GM12878 (cell line): ENCODE results near the gene CENPW. TPM values are rescaled to one million over a fixed set of nuclear protein-coding genes. Genes with fewer than 3 reads are reported as not detected.

Experiments used
- ATAC-seq: fragments of 200-7000 bp; cut with Tn5 transposase; 3 replicates; pipeline ENCODE4 v1.9.1; 2020; ENCODE audit warnings: mild to moderate bottlenecking, moderate library complexity
- BruUV-seq: library from RNA; stranded (reverse); fragments of 400-500 nt; replicated peaks from 2 replicates; lab custom pipeline; 2021; lab: Mats Ljungman, UMichigan
- CTCF ChIA-PET: fragments of 300-600 bp; sonication (Branson Sonifier 250); formaldehyde crosslinking; extraction: SDS; loops from one replicate; lab custom pipeline; 2021; ENCODE audit warnings: inconsistent platforms; lab: Yijun Ruan, JAX
- POLR2A ChIA-PET: fragments of 350-600 bp; formaldehyde crosslinking; extraction: SDS; loops from one replicate; lab custom pipeline; 2021; ENCODE audit warnings: inconsistent platforms; lab: Charles Lee
- RAD21 ChIA-PET: fragments of 300-600 bp; sonication (Branson Sonifier 250); formaldehyde crosslinking; loops from one replicate; lab custom pipeline; 2023; ENCODE audit warnings: antibody characterized with exemption; ENCODE audit not compliant: unreplicated experiment; lab: Charles Lee
- SMC1A ChIA-PET: fragments of 300-600 bp; sonication (Branson Sonifier 250); formaldehyde crosslinking; loops from one replicate; lab custom pipeline; 2023; ENCODE audit not compliant: unreplicated experiment, uncharacterized antibody; lab: Charles Lee
- DNase-seq: peaks from one replicate; pipeline ENCODE4 v3.0.0-alpha.2; 2011; ENCODE audit warnings: low read depth, low spot score
- FAIRE-seq: peaks from 3 replicates; lab custom pipeline; 2011; peaks lifted over from hg19 to GRCh38; lab: Jason Lieb, UNC
- H2AFZ ChIP-seq: 2 replicates; pipeline ENCODE4 v1.6.0; 2011; ENCODE audit warnings: low read depth, low read length, control low read depth; ENCODE audit not compliant: control insufficient read depth
- H3K27ac ChIP-seq: 2 replicates; pipeline ENCODE4 v1.5.1; 2011; ENCODE audit warnings: control low read depth; ENCODE audit not compliant: control insufficient read depth, insufficient read depth
- H3K27me3 ChIP-seq, 2 experiments: replicated peaks in 1 of 2; 2 replicates each; pipeline versions ENCODE4 v1.6.0 to v1.6.1; 2011; ENCODE audit warnings: low read length in 1 of 2; ENCODE audit not compliant: control insufficient read depth in 2 of 2, insufficient read depth in 2 of 2
- H3K36me3 ChIP-seq, 2 experiments: 2 replicates each; pipeline ENCODE4 v1.5.1; 2011; ENCODE audit warnings: low read length in 1 of 2; ENCODE audit not compliant: control insufficient read depth in 2 of 2, insufficient read depth in 2 of 2
- H3K4me1 ChIP-seq: 2 replicates; pipeline ENCODE4 v1.6.1; 2011; ENCODE audit warnings: mild to moderate bottlenecking, low read length, moderate library complexity, mixed read lengths; ENCODE audit not compliant: control insufficient read depth, insufficient read depth
- H3K4me2 ChIP-seq: 2 replicates; pipeline ENCODE4 v1.6.0; 2011; ENCODE audit warnings: control low read depth; ENCODE audit not compliant: control insufficient read depth, insufficient read depth
- H3K4me3 ChIP-seq: fragments of 200-600 bp; sonication (generic); 2 replicates; pipeline ENCODE4 v1.5.1; 2016
- H3K79me2 ChIP-seq: 2 replicates; pipeline ENCODE4 v1.6.0; 2011; ENCODE audit warnings: low read length; ENCODE audit not compliant: control insufficient read depth, insufficient read depth
- H3K9ac ChIP-seq: 2 replicates; pipeline ENCODE4 v1.8.0; 2011; ENCODE audit warnings: low read length, control low read depth, mixed read lengths; ENCODE audit not compliant: control insufficient read depth, insufficient read depth
- H3K9me3 ChIP-seq: replicated peaks from 3 replicates; pipeline ENCODE4 v1.5.1; 2011; ENCODE audit warnings: mild to moderate bottlenecking, low read length; ENCODE audit not compliant: control insufficient read depth, insufficient read depth
- H4K20me1 ChIP-seq: 2 replicates; pipeline ENCODE4 v1.6.0; 2011; ENCODE audit not compliant: control insufficient read depth, insufficient read depth
- CBFB ChIP-seq: IDR thresholded peaks from 2 replicates; pipeline ENCODE4 v1.6.1; 2016; ENCODE audit warnings: antibody characterized with exemption, low read depth
- CTCF ChIP-seq, 3 experiments: IDR thresholded peaks in 2 of 3; conservative IDR thresholded peaks in 1 of 3; 2 replicates each; pipeline ENCODE4 v1.5.1; 2011; ENCODE audit warnings: low read depth in 3 of 3, low read length in 3 of 3, mild to moderate bottlenecking in 3 of 3, control low read depth in 2 of 3, moderate library complexity in 2 of 3, inconsistent platforms in 1 of 3, mixed read lengths in 1 of 3; ENCODE audit not compliant: control insufficient read depth in 2 of 3, insufficient read depth in 1 of 3; ENCODE audit errors: extremely low read depth in 1 of 3
- ETV6 ChIP-seq, 2 experiments: fragments of 450-650 bp in 1 of 2; IDR thresholded peaks in 1 of 2; conservative IDR thresholded peaks in 1 of 2; 2 replicates each; pipeline ENCODE4 v1.6.1; 2014; ENCODE audit warnings: antibody characterized with exemption in 1 of 2, borderline replicate concordance in 1 of 2, low read depth in 1 of 2, mild to moderate bottlenecking in 1 of 2, moderate library complexity in 1 of 2
- MYB ChIP-seq: fragments of 150-350 bp; IDR thresholded peaks from 2 replicates; pipeline ENCODE4 v1.6.1; 2014; ENCODE audit warnings: mild to moderate bottlenecking, low read depth, low read length, borderline replicate concordance
- RAD21 ChIP-seq: IDR thresholded peaks from 2 replicates; pipeline ENCODE4 v1.6.1; 2011; ENCODE audit warnings: mild to moderate bottlenecking, low read depth, low read length, moderate library complexity; ENCODE audit not compliant: insufficient read depth
- RAD51 ChIP-seq: fragments of 450-650 bp; IDR thresholded peaks from 2 replicates; pipeline ENCODE4 v1.6.1; 2016; ENCODE audit warnings: moderate library complexity, mild to moderate bottlenecking, inconsistent platforms
- RB1 ChIP-seq: fragments of 450-650 bp; formaldehyde crosslinking; IDR thresholded peaks from 2 replicates; pipeline ENCODE4 v1.6.1; 2017; ENCODE audit warnings: mild to moderate bottlenecking, borderline replicate concordance
- SMC3 ChIP-seq: IDR thresholded peaks from 2 replicates; pipeline ENCODE4 v1.6.1; 2011; ENCODE audit warnings: low read length, improper control_type of control experiment, borderline replicate concordance
- WGBS: methylation state at CpG from one replicate; pipeline ENCODE4 v1.1.6; 2016; ENCODE audit warnings: low lambda C conversion rate; ENCODE audit not compliant: insufficient replicate concordance, insufficient coverage; ENCODE audit errors: missing lambda C conversion rate; 5-methylcytosine and 5-hydroxymethylcytosine counted together
- in situ Hi-C: fragments of 300-500 bp; cut with MboI; formaldehyde crosslinking; loops from 9 replicates; pipeline ENCODE4 v1.14.3; 2018; ENCODE audit warnings: mixed read lengths
- intact Hi-C: fragments of 100-400 bp; cut with micrococcal nuclease; formaldehyde crosslinking; loops from one replicate; pipeline ENCODE4 v1.14.2; 2022; ENCODE audit not compliant: unreplicated experiment
- polyA plus RNA-seq, 11 experiments: library from polyadenylated mRNA; depleted of rRNA in 4 of 11; unstranded in 6 of 11; stranded (reverse) in 5 of 11; fragments of >200 nt; fragmentation: Nextera tagmentation in 4 of 11; fragmentation: Illumina TruSeq in 1 of 11; extraction: Ambion mirVana in 4 of 11; extraction: Trizol in 1 of 11; gene quantifications; 1 replicate in 1 of 11; 2 replicates in 10 of 11; pipeline versions ENCODE4 v1.2.1 to v1.2.3, GENCODE V29; 2011 to 2016; ENCODE audit warnings: inconsistent platforms in 2 of 11, missing spikeins in 2 of 11, low read depth in 1 of 11
- total RNA-seq, 4 experiments: library from RNA; depleted of rRNA in 3 of 4; stranded (reverse); fragments of >200 nt in 3 of 4; fragmentation: Illumina TruSeq in 1 of 4; extraction: Trizol in 1 of 4; gene quantifications; 2 replicates each; pipeline versions ENCODE4 v1.2.1 to v1.2.3, GENCODE V29; 2013 to 2021

Gene CENPW
- total and polyA plus RNA-seq, 10 of the 15 experiments (the other 5 are each of a cell fraction or from before 2014, with no cell fraction given): 27.2 to 283 (median 66.8) TPM

DNA sequence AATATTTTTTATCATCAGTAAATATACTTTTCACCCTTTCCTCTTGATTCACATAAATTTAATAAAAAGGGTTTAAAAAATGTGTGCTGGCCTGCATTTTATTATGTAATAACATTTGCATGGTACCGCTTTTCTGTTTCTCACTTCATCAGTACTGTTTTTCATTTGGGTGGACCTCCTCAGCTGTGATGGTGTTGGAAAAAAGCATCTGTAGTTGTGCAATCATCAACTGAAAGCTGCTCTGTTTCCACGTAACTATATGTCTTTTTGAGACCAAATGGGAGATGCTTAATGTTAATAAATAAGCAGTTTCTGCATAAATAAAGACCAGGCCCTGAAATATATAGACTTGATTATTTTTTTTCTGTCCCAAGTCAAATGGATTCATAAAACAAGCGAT lies 31.6 kb upstream of the CENPW start:
- no peak for DNase-seq
- in situ Hi-C loops (no loop called here), intact Hi-C loops (loop anchor here (10.0 kb wide), 1 partner anchor 274 kb away; no protein-coding TSS in a partner anchor)
- POLR2A ChIA-PET: no interaction called here
- no peak overlapping the region for H3K4me2 ChIP-seq
- H3K9ac ChIP-seq: no peak overlapping the region
- RAD21 ChIA-PET: no interaction called here
- H3K79me2 ChIP-seq: no peaks in the 10 kb centered on the region
- SMC1A ChIA-PET: interaction anchor here (0.6 kb wide), 1 partner anchor 633 kb away, joined by 3 read pairs; no protein-coding TSS in a partner anchor
- H3K27me3 ChIP-seq: no peaks in the 10 kb centered on the region
- no peak for TF ChIP-seq MYB
- no peak for TF ChIP-seq CBFB
- CTCF ChIA-PET: interaction anchor here (1.1 kb wide), 1 partner anchor 40 kb away, joined by 3 read pairs; no protein-coding TSS in a partner anchor
- FAIRE-seq: no peak
- no peaks in the 10 kb centered on the region for H3K4me1 ChIP-seq
- H3K36me3 ChIP-seq: no peaks in the 10 kb centered on the region
- no peak overlapping the region for H2AFZ ChIP-seq
- H4K20me1 ChIP-seq: no peaks in the 10 kb centered on the region
- no TSS peak for BruUV-seq
- no peak for ATAC-seq
- H3K9me3 ChIP-seq: no peaks in the 10 kb centered on the region
- 62% methylated on average over 3 of the region's 3 CpGs for WGBS
- H3K27ac ChIP-seq: no peak overlapping the region
- no peak overlapping the region for H3K4me3 ChIP-seq

- in situ Hi-C loops (no loop called here), intact Hi-C loops (loop anchor here (2.0 to 10.0 kb wide), 2 partner anchors 135 to 317 kb away; no protein-coding TSS in a partner anchor)
- CTCF ChIA-PET: interaction anchor here (0.7 to 1.4 kb wide), 8 partner anchors 27 to 280 kb away, joined by 3 to 5 read pairs (median 4); no protein-coding TSS in a partner anchor
- Histone ChIP-seq H3K4me2 (no peak overlapping the region), H3K79me2 (no peaks in the 10 kb centered on the region), H3K4me3 (no peak overlapping the region), H3K9me3 (no peaks in the 10 kb centered on the region), H3K27me3 (no peaks in the 10 kb centered on the region), H4K20me1 (no peaks in the 10 kb centered on the region), H2AFZ (no peak overlapping the region), H3K4me1 (no peaks in the 10 kb centered on the region), H3K36me3 (no peaks in the 10 kb centered on the region), H3K27ac (no peak overlapping the region), H3K9ac (no peak overlapping the region)
- DNase-seq (no peak), ATAC-seq (peak; percentile 98), FAIRE-seq (no peak)
- no TSS peak for BruUV-seq
- SMC1A ChIA-PET: interaction anchor here (0.7 to 1.2 kb wide), 4 partner anchors 43 to 316 kb away, joined by 3 to 6 read pairs (median 3); no protein-coding TSS in a partner anchor
- TF ChIP-seq ETV6 (conservative IDR thresholded peaks at IDR 0.05 in 1 of 2, IDR thresholded peaks at IDR 0.05 in 1 of 2; ENCODE audit: borderline replicate concordance in 1 of 2, low read depth in 1 of 2) (no peak), RB1 (no peak), RAD51 (peak; percentile 34; the same call in 1 of the 2 replicates), SMC3 (peak; percentile 20; the same call in 1 of the 2 replicates), RAD21 (peak; percentile 39), CTCF (IDR thresholded peaks at IDR 0.05 in 2 of 3, conservative IDR thresholded peaks at IDR 0.05 in 1 of 3; ENCODE audit: control insufficient read depth in 2 of 3, extremely low read depth in 1 of 3, insufficient read depth in 1 of 3, low read depth in 3 of 3, low read length in 3 of 3) (peak; percentile 30 to 44 (median 41); a peak in 4 of 6 replicates)
- 42% methylated on average over 1 of the region's 1 CpG for WGBS
- POLR2A ChIA-PET: no interaction called here
- RAD21 ChIA-PET: interaction anchor here (1.1 to 1.6 kb wide), 3 partner anchors 135 to 183 kb away, joined by 3 to 7 read pairs (median 3); no protein-coding TSS in a partner anchor
Observed at GRCh38 chr6:126312013-126312665, 27.8 kb upstream of the CENPW start.
